GM21717 (cell line): ENCODE data around the gene G6PC2.

ENCODE experiments used
- ATAC-seq: cut with Tn5 transposase; IDR thresholded peaks from one replicate; pipeline ENCODE4 v1.9.1; 2021; ENCODE audit warnings: mild to moderate bottlenecking, moderate library complexity; ENCODE audit not compliant: unreplicated experiment

Gene G6PC2

DNA sequence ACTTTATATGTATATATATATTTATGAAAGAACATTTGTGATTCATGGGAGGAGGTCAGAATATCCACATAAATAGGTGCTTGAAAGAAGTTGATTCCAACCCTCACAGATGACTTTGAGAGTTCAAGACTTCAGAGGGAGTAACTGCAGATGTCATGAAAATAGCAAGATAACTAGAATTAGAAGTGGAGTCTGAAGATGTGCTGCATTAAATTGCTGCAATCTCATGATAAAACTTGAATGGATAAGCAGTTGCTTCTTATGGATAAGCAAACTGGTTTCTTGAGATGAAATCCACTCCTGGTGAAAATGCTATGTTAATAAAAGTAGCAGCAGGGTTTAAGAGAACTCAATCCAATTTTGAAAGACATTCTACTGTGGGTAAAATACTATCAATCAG, 40.2 kb downstream of the G6PC2 start:
- ATAC-seq = no peak

DNA sequence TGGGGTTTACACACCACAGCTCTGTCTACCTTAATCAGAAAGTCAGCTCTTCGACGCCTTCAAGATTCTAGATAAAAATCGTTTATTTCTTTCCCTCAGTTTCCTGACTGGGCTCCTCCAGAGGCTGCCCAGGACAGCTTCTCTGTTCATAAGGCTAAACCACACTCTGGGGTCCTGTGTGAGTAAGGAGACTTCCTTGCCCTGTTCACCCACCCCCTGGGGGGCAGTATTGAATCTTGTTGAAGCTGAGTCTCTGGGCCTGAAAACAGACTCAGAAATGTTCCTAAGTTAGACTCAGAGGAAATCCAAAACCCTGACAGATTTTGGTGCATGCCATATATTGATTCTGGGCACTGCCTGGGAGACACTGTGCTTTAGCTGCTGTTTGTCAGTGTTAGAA, 43.0 kb downstream of the G6PC2 start:
- ATAC-seq = no peak

DNA sequence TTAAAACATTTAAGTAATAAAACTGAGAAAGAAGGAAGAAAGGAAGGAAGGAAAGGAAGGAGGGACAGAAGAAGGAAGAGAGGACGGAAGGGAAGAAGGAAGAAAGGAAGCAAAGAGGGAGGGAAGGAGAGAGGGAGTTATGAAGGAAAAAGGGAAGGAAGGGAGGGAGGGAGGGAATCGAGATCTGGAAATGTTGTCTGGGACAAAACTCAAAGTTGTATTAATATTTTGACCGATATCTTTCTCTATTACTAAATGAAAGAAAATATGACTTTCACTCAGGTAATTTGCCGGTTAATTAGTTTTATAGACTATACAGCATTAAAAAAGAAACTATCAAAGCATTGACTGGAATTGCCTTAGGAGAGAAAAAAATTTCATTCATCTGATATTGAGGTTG, 44.4 kb downstream of the G6PC2 start:
- no peak for ATAC-seq

DNA sequence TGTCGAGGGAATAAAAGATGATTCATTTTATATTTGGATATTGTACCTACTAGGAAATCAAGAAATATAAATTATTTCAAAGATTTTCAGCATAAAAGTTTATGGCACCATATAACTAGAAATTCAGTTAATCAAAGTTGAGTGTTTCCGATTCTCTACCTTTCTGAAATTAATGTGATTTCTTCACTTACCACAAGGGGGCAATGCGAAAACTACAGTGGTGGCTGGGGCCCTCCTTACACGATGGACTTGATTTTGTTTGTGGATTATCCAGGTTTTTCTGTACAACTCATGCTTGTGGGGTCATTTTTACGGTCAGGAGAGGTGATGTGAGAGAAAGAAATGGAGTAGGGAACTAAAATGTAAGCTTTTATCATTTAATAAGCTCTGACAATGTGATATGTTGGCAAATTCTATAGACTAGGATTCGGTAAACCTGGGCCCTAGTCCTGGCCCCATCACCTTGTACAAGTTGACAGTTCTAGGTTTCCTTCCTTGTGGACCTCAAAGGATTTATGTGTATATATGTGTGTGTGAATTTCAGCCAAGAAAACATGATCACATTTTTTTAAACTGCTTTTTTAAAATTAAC, 47.6 kb downstream of the G6PC2 start:
- no peak for ATAC-seq

DNA sequence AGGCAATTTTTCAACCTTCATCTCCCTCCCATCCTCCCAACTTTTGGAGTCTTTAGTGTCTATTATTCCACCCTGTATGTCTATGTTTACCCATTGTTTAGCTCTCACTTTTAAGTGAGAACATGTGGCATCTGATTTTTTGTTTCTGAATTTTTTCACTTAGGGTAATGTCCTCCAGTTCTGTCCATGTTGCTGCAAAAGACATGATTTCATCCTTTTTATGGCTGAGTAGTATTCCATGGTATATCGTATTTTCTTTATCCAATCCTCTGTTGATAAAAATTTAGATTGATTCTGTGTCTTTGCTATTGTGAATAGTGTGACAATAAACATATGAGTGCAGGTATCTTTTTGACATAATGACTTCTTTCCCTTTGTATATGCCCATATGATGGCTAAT, 48.2 kb downstream of the G6PC2 start:
- ATAC-seq = no peak

DNA sequence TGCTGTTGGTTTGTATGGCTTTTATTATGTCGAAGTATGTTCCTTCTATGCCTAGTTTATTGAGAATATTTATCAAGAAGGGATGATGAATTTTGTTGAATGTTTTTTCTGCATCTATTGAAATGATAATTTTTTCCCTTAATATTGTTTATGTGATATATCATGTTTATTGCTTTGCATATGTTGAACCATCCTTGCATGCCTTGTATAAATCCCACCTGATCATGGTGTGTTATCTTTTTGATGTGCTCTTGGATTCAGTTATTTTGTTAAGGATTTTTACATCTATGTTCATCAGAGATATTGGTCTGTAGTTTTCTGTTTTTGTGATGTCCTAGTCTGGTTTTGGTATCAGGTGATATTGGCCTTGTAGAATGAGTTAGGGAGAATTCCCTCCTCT, 50.8 kb downstream of the G6PC2 start:
- ATAC-seq = no peak

DNA sequence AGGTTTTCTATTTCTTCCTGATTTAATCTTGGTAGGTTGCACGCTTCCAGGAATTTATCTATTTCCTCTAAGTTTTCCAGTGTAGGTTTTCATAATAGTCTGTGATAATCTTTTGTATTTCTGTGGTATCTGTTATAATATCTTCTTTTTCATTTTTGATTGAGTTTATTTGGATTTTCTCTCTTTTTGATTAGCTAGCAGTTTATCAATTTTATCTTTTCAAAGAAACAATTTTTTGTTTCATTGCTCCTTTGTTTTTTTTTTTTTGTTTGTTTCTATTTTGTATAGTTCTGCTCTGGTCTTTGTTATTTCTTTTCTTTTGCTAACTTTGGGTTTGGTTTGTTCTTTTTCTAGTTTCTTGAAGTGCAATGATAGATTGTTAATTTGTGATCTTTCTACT, 51.3 kb downstream of the G6PC2 start:
- no peak for ATAC-seq

DNA sequence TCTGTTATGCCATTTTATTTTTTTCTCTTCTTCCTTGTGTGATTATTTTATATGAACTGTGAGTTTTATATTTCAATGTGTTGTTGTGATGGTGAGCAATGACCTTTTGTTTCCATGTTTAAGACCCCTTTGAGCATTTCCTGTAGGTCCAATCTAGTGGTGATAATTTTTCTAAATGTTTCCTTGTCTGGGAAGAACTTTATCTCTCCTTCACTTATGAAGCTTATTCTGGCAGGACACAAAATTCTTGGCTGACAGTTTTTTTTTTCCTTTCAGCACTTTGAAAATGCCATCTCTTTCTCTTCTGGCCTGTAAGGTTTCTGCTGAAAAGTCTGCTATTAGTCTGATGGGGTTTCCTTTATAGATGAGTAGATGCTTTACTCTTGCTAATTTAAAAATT, 53.2 kb downstream of the G6PC2 start:
- no peak for ATAC-seq

DNA sequence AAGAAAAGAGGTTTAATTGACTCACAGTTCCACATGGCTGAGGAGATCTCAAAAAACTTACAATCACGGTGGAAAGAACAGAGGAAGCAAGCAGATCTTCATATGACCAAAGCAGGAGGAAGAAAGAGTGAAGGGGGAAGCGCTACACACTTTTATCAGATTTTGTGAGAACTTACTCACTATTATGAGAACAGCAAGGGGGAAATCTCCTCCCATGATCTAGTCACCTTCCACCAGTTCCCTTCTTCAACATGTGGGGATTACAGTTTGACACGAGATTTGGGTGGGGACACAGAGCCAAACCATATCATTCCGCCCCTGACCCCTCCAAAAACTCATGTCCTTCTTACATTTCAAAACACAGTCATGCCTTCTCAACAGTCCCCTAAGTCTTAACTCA, 54.2 kb downstream of the G6PC2 start:
- no peak for ATAC-seq

DNA sequence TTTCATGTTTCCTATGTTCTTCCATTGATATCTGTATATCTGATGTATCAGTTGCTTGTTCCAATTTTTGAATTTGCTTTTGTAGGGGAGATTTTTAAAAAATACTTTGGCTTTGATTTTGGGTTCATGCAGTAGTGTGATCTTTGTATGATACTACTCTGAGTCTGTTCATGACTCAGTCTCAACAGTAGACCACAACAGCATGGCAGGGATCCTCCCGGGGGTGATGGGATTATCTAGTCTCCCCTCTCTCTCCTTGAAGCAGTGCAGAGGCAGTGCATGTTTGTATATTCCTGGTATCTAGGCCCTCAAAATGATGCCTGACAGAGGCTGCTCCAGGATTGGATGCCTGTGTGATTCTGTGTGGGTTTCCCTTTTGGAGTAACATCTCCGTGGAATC, 55.3 kb downstream of the G6PC2 start:
- no peak for ATAC-seq
